GM23338 (cell line): Measurements from ENCODE around the gene KLC1.

Source experiments
- EZH2 ChIP-seq: fragments of 200-600 bp; sonication (generic); IDR thresholded peaks from one replicate; pipeline ENCODE4 v1.8.0; 2017; ENCODE audit warnings: antibody characterized with exemption, mild to moderate bottlenecking, low read depth; ENCODE audit not compliant: unreplicated experiment
- EZH2phosphoT487 ChIP-seq: fragments of 200-600 bp; sonication (generic); IDR thresholded peaks from one replicate; pipeline ENCODE4 v1.8.1; 2018; ENCODE audit warnings: antibody characterized with exemption; ENCODE audit not compliant: unreplicated experiment
- JUNB ChIP-seq: IDR thresholded peaks from one replicate; pipeline ENCODE4 v1.6.1; 2016; ENCODE audit warnings: antibody characterized with exemption; ENCODE audit not compliant: unreplicated experiment
- POLR2AphosphoS5 ChIP-seq: IDR thresholded peaks from 2 replicates; pipeline ENCODE4 v1.6.1; 2016; ENCODE audit warnings: antibody characterized with exemption, low read depth
- TF ChIP-seq, protein P1 (sequence below), 2 experiments: fragments of 200-600 bp in 1 of 2; sonication (generic) in 1 of 2; conservative IDR thresholded peaks; 2 replicates each; pipeline versions ENCODE4 v1.5.1 to v1.6.1; 2016 to 2017; ENCODE audit warnings: antibody characterized with exemption in 2 of 2, low read depth in 2 of 2, mild to moderate bottlenecking in 2 of 2, moderate library complexity in 1 of 2
- TF ChIP-seq, protein P2 (sequence below): IDR thresholded peaks from one replicate; pipeline ENCODE4 v1.6.1; 2018; ENCODE audit warnings: antibody characterized with exemption; ENCODE audit not compliant: unreplicated experiment

GRCh38 chr14:103693515-103693914 is 64.5 kb downstream of the KLC1 start:
- TF ChIP-seq POLR2AphosphoS5 (no peak), EZH2 (no peak), EZH2phosphoT487 (no peak), JUNB (no peak)
- TF ChIP-seq, protein P1, sequence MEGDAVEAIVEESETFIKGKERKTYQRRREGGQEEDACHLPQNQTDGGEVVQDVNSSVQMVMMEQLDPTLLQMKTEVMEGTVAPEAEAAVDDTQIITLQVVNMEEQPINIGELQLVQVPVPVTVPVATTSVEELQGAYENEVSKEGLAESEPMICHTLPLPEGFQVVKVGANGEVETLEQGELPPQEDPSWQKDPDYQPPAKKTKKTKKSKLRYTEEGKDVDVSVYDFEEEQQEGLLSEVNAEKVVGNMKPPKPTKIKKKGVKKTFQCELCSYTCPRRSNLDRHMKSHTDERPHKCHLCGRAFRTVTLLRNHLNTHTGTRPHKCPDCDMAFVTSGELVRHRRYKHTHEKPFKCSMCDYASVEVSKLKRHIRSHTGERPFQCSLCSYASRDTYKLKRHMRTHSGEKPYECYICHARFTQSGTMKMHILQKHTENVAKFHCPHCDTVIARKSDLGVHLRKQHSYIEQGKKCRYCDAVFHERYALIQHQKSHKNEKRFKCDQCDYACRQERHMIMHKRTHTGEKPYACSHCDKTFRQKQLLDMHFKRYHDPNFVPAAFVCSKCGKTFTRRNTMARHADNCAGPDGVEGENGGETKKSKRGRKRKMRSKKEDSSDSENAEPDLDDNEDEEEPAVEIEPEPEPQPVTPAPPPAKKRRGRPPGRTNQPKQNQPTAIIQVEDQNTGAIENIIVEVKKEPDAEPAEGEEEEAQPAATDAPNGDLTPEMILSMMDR (conservative IDR thresholded peaks at IDR 0.05; ENCODE audit: low read depth in 2 of 2), result no peak
- TF ChIP-seq, protein P2, sequence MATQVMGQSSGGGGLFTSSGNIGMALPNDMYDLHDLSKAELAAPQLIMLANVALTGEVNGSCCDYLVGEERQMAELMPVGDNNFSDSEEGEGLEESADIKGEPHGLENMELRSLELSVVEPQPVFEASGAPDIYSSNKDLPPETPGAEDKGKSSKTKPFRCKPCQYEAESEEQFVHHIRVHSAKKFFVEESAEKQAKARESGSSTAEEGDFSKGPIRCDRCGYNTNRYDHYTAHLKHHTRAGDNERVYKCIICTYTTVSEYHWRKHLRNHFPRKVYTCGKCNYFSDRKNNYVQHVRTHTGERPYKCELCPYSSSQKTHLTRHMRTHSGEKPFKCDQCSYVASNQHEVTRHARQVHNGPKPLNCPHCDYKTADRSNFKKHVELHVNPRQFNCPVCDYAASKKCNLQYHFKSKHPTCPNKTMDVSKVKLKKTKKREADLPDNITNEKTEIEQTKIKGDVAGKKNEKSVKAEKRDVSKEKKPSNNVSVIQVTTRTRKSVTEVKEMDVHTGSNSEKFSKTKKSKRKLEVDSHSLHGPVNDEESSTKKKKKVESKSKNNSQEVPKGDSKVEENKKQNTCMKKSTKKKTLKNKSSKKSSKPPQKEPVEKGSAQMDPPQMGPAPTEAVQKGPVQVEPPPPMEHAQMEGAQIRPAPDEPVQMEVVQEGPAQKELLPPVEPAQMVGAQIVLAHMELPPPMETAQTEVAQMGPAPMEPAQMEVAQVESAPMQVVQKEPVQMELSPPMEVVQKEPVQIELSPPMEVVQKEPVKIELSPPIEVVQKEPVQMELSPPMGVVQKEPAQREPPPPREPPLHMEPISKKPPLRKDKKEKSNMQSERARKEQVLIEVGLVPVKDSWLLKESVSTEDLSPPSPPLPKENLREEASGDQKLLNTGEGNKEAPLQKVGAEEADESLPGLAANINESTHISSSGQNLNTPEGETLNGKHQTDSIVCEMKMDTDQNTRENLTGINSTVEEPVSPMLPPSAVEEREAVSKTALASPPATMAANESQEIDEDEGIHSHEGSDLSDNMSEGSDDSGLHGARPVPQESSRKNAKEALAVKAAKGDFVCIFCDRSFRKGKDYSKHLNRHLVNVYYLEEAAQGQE, result no peak
